H1 (cell line): ENCODE measurements around the gene CASD1. TPM values are rescaled to one million over a fixed set of nuclear protein-coding genes. Genes with fewer than 3 reads are reported as not detected.

Experiments
- ATF3 ChIP-seq: IDR thresholded peaks from 2 replicates; pipeline ENCODE4 v1.6.1; 2011; ENCODE audit warnings: low read depth, mild to moderate bottlenecking, low read length; ENCODE audit not compliant: insufficient read depth
- BCL11A ChIP-seq, 2 experiments: IDR thresholded peaks; one replicate each; pipeline ENCODE4 v1.6.1; 2011; ENCODE audit warnings: low read depth in 2 of 2, low read length in 2 of 2, mild to moderate bottlenecking in 2 of 2
- CEBPB ChIP-seq: IDR thresholded peaks from 2 replicates; pipeline ENCODE4 v1.6.1; 2012; ENCODE audit warnings: low read depth, low read length
- CHD7 ChIP-seq: fragments of 300-600 bp; sonication (generic); IDR thresholded peaks from 2 replicates; pipeline ENCODE4 v1.7.1; 2012; ENCODE audit warnings: low read length, moderate library complexity, mild to moderate bottlenecking, inconsistent platforms; ENCODE audit not compliant: insufficient replicate concordance
- EP300 ChIP-seq, 2 experiments: IDR thresholded peaks; 1 replicate in 1 of 2; 2 replicates in 1 of 2; pipeline ENCODE4 v1.6.1; 2011 to 2012; ENCODE audit warnings: low read depth in 2 of 2, low read length in 2 of 2, mild to moderate bottlenecking in 2 of 2, borderline replicate concordance in 1 of 2, inconsistent platforms in 1 of 2, moderate library complexity in 1 of 2
- KDM5A ChIP-seq: fragments of 200-600 bp; IDR thresholded peaks from 2 replicates; pipeline ENCODE4 v1.7.1; 2012; ENCODE audit warnings: mild to moderate bottlenecking, low read length, inconsistent platforms, mixed read lengths
- MAX ChIP-seq: IDR thresholded peaks from 2 replicates; pipeline ENCODE4 v1.6.1; 2012; ENCODE audit warnings: inconsistent platforms
- SIN3A ChIP-seq, 2 experiments: IDR thresholded peaks in 1 of 2; conservative IDR thresholded peaks in 1 of 2; 2 replicates each; pipeline ENCODE4 v1.6.1; 2011 to 2012; ENCODE audit warnings: low read length in 2 of 2, improper control_type of control experiment in 1 of 2, low read depth in 1 of 2, mild to moderate bottlenecking in 1 of 2
- SP2 ChIP-seq: IDR thresholded peaks from 2 replicates; pipeline ENCODE4 v1.6.1; 2012; ENCODE audit warnings: mild to moderate bottlenecking, low read length, inconsistent platforms
- SUZ12 ChIP-seq: fragments of 200-600 bp; sonication (generic); IDR thresholded peaks from 2 replicates; pipeline ENCODE4 v1.6.1; 2012; ENCODE audit warnings: mild to moderate bottlenecking, inconsistent platforms, low read length, moderate library complexity, mixed read lengths
- polyA plus RNA-seq, 7 experiments: library from polyadenylated mRNA; depleted of rRNA in 3 of 7; stranded (reverse) in 5 of 7; unstranded in 2 of 7; fragments of >200 nt in 5 of 7; fragments of 200-250 nt in 2 of 7; gene quantifications; 1 replicate in 5 of 7; 2 replicates in 1 of 7; 4 replicates in 1 of 7; pipeline versions ENCODE4 v1.2.1 to v1.2.3, GENCODE V29; 2011 to 2013; ENCODE audit warnings: missing spikeins in 2 of 7, mixed read lengths in 2 of 7
- total RNA-seq: library from RNA; stranded (reverse); fragmentation: NEBNext Ultra II Directional; extraction: Animal tissue kit (Norgen Biotek cat#: 25700); gene quantifications from 2 replicates; pipeline ENCODE4 v1.2.1, GENCODE V29; 2021

CASD1 gene
- total and polyA plus RNA-seq, 2 of the 8 experiments (the other 6 are each of a cell fraction or from before 2014, with no cell fraction given) = 14.2 to 18.8 TPM

- TF ChIP-seq CHD7 (no peak), CEBPB (no peak), BCL11A (IDR thresholded peaks at IDR 0.05; ENCODE audit: low read depth in 2 of 2, low read length in 2 of 2) (no peak), SIN3A (conservative IDR thresholded peaks at IDR 0.05 in 1 of 2, IDR thresholded peaks at IDR 0.05 in 1 of 2; ENCODE audit: low read depth in 1 of 2, low read length in 2 of 2) (no peak), KDM5A (no peak), MAX (no peak), EP300 (IDR thresholded peaks at IDR 0.05; ENCODE audit: borderline replicate concordance in 1 of 2, low read depth in 2 of 2, low read length in 2 of 2) (no peak), SP2 (no peak), ATF3 (no peak), SUZ12 (no peak)
Observed at GRCh38 chr7:94575646-94576045, 66.0 kb downstream of the CASD1 start (continued).
